HepG2 (cell line): ENCODE data around the gene DCDC2. TPM values are rescaled to one million over a fixed set of nuclear protein-coding genes. Genes with fewer than 3 reads are reported as not detected.

Source experiments
- BCLAF1 ChIP-seq: fragments of 450-650 bp; IDR thresholded peaks from 2 replicates; pipeline ENCODE4 v1.6.1; 2017; ENCODE audit warnings: mild to moderate bottlenecking
- CBX5 ChIP-seq: sonication (generic); formaldehyde crosslinking; IDR thresholded peaks from 2 replicates; pipeline ENCODE4 v1.4.0; 2020; ENCODE audit warnings: missing genetic modification reagents, borderline replicate concordance
- CCDC6 ChIP-seq: sonication (generic); formaldehyde crosslinking; IDR thresholded peaks from 2 replicates; pipeline ENCODE4 v1.8.1; 2022; ENCODE audit warnings: mild to moderate bottlenecking, missing genetic modification reagents, moderate library complexity
- FOXK2 ChIP-seq: fragments of 450-650 bp; IDR thresholded peaks from 2 replicates; pipeline ENCODE4 v1.6.1; 2016
- HMGXB4 ChIP-seq, 2 experiments: sonication (generic) in 1 of 2; formaldehyde crosslinking in 1 of 2; IDR thresholded peaks; 2 replicates each; pipeline versions ENCODE4 v1.4.0 to v1.6.1; 2018 to 2020; ENCODE audit warnings: missing genetic modification reagents in 2 of 2, borderline replicate concordance in 1 of 2, low read depth in 1 of 2, mild to moderate bottlenecking in 1 of 2, missing biosample characterization in 1 of 2
- PHB2 ChIP-seq: fragments of 450-650 bp; IDR thresholded peaks from 2 replicates; pipeline ENCODE4 v1.6.1; 2018; ENCODE audit not compliant: partially characterized antibody
- POLR2AphosphoS2 ChIP-seq: IDR thresholded peaks from 2 replicates; pipeline ENCODE4 v1.6.1; 2011; ENCODE audit warnings: low read depth, low read length, improper control_type of control experiment
- RERE ChIP-seq: IDR thresholded peaks from 2 replicates; pipeline ENCODE4 v1.6.1; 2016; ENCODE audit warnings: low read depth, missing genetic modification reagents, missing compliant biosample characterization
- TFDP1 ChIP-seq: IDR thresholded peaks from 2 replicates; pipeline ENCODE4 v1.6.1; 2016; ENCODE audit warnings: missing compliant biosample characterization, missing genetic modification reagents, borderline replicate concordance
- ZNF17 ChIP-seq: sonication (generic); formaldehyde crosslinking; IDR thresholded peaks from 2 replicates; pipeline ENCODE4 v1.5.0; 2020; ENCODE audit warnings: mild to moderate bottlenecking, missing genetic modification reagents
- ZNF547 ChIP-seq: sonication (generic); formaldehyde crosslinking; IDR thresholded peaks from 2 replicates; pipeline ENCODE4 v1.5.1; 2020; ENCODE audit warnings: mild to moderate bottlenecking, missing genetic modification reagents
- ZNF672 ChIP-seq: sonication (generic); formaldehyde crosslinking; IDR thresholded peaks from 2 replicates; pipeline ENCODE4 v1.8.1; 2022; ENCODE audit warnings: missing genetic modification reagents
- ZNF879 ChIP-seq: sonication (generic); formaldehyde crosslinking; IDR thresholded peaks from 2 replicates; pipeline ENCODE4 v1.8.1; 2023; ENCODE audit warnings: missing genetic modification reagents
- polyA plus RNA-seq, 8 experiments: library from polyadenylated mRNA; depleted of rRNA in 3 of 8; stranded (reverse) in 7 of 8; unstranded in 1 of 8; fragments of >200 nt; fragmentation: Illumina TruSeq in 4 of 8; extraction: Trizol in 4 of 8; gene quantifications; 2 replicates each; pipeline versions ENCODE4 v1.2.1 to v1.2.3, GENCODE V29; 2011 to 2016; ENCODE audit warnings: low read depth in 4 of 8, missing spikeins in 1 of 8, mixed read lengths in 1 of 8; ENCODE audit not compliant: insufficient read depth in 1 of 8
- total RNA-seq, 5 experiments: library from RNA; depleted of rRNA; stranded (reverse); fragments of >200 nt; fragmentation: Illumina TruSeq; extraction: Trizol; gene quantifications; 2 replicates each; pipeline ENCODE4 v1.2.3, GENCODE V29; 2016; ENCODE audit warnings: low read depth in 1 of 5

The DCDC2 gene
- total and polyA plus RNA-seq, 2 of the 13 experiments (the other 11 are each of a cell fraction or from before 2014, with no cell fraction given), result 9.0 to 36.2 TPM

GRCh38 chr6:24357336-24358218 is at the start of gene DCDC2 (continued):
- 0 out of 2 replicates have a peak, but pooled peaks have one; percentile 35 for TF ChIP-seq RERE
- peak; percentile 97 for TF ChIP-seq ZNF547 (CRISPR knock-in tag)
- no peak for TF ChIP-seq PHB2
- TF ChIP-seq ZNF879 (CRISPR knock-in tag), result peak; percentile 60; the same call in 1 of the 2 replicates
- TF ChIP-seq POLR2AphosphoS2, result no peak
- TF ChIP-seq BCLAF1, result no peak
- peak; percentile 48 to 89; a peak in 3 of 4 replicates for TF ChIP-seq HMGXB4 (CRISPR knock-in tag; IDR thresholded peaks at IDR 0.05; ENCODE audit: borderline replicate concordance in 1 of 2, low read depth in 1 of 2)
- TF ChIP-seq TFDP1, result peak; percentile 90
- no peak for TF ChIP-seq FOXK2
- TF ChIP-seq CBX5 (CRISPR knock-in tag), result peak; percentile 87
- 0 out of 2 replicates have a peak, but pooled peaks have one; percentile 77 for TF ChIP-seq ZNF672 (CRISPR knock-in tag)
- no peak for TF ChIP-seq ZNF17 (CRISPR knock-in tag)
- TF ChIP-seq CCDC6, result 0 out of 2 replicates have a peak, but pooled peaks have one; percentile 54
